SK-N-SH treated with all-trans-retinoic acid at 6 μM for 48 hours (cell line): ENCODE results near the gene ELMO1.

Experiments used
- ATAC-seq: fragments of 200-7000 bp; cut with Tn5 transposase; 3 replicates; pipeline ENCODE4 v1.9.1; 2020; ENCODE audit warnings: mild to moderate bottlenecking, moderate library complexity
- ARNTL ChIP-seq: fragments of 450-650 bp; formaldehyde crosslinking; IDR thresholded peaks from 2 replicates; pipeline ENCODE4 v1.5.0; 2020; ENCODE audit warnings: low read depth, mild to moderate bottlenecking, moderate library complexity, borderline replicate concordance
- BACH2 ChIP-seq: fragments of 250-450 bp; sonication (Bioruptor Pico); IDR thresholded peaks from 2 replicates; pipeline ENCODE4 v1.9.0; 2021; ENCODE audit warnings: mild to moderate bottlenecking, borderline replicate concordance
- CREB5 ChIP-seq: fragments of 250-450 bp; sonication (Bioruptor Pico); IDR thresholded peaks from 2 replicates; pipeline ENCODE4 v1.5.1; 2020; ENCODE audit warnings: low read depth, mild to moderate bottlenecking, moderate library complexity
- CSDC2 ChIP-seq: fragments of 250-450 bp; sonication (Bioruptor Pico); IDR thresholded peaks from 2 replicates; pipeline ENCODE4 v1.5.0; 2020; ENCODE audit warnings: mild to moderate bottlenecking, moderate library complexity
- CSRNP3 ChIP-seq: fragments of 250-450 bp; sonication (Bioruptor Pico); IDR thresholded peaks from 2 replicates; pipeline ENCODE4 v1.5.1; 2021; ENCODE audit warnings: mild to moderate bottlenecking, moderate library complexity
- ESRRG ChIP-seq: fragments of 250-450 bp; sonication (Bioruptor Pico); IDR thresholded peaks from 2 replicates; pipeline ENCODE4 v1.6.1; 2021; ENCODE audit warnings: mild to moderate bottlenecking
- GLIS3 ChIP-seq: fragments of 250-450 bp; sonication (Bioruptor Pico); IDR thresholded peaks from 2 replicates; pipeline ENCODE4 v1.5.0; 2020; ENCODE audit warnings: mild to moderate bottlenecking, moderate library complexity
- ISL1 ChIP-seq: fragments of 250-450 bp; sonication (Bioruptor Pico); IDR thresholded peaks from 2 replicates; pipeline ENCODE4 v2.1.2; 2022; ENCODE audit warnings: mild to moderate bottlenecking, moderate library complexity
- OSR1 ChIP-seq: fragments of 250-450 bp; sonication (Bioruptor Pico); IDR thresholded peaks from 2 replicates; pipeline ENCODE4 v1.8.0; 2022; ENCODE audit warnings: moderate library complexity, mild to moderate bottlenecking, inconsistent platforms
- PATZ1 ChIP-seq: fragments of 250-450 bp; sonication (Bioruptor Pico); IDR thresholded peaks from 2 replicates; pipeline ENCODE4 v1.8.0; 2020; ENCODE audit warnings: mild to moderate bottlenecking, moderate library complexity, borderline replicate concordance
- POU6F1 ChIP-seq: fragments of 250-450 bp; sonication (Bioruptor Pico); IDR thresholded peaks from 2 replicates; pipeline ENCODE4 v1.8.0; 2021; ENCODE audit warnings: low read depth, mild to moderate bottlenecking, moderate library complexity, borderline replicate concordance
- PPARA ChIP-seq: fragments of 250-450 bp; sonication (Bioruptor Pico); IDR thresholded peaks from 2 replicates; pipeline ENCODE4 v1.5.0; 2020; ENCODE audit warnings: mild to moderate bottlenecking, borderline replicate concordance
- RARB ChIP-seq: fragments of 250-450 bp; sonication (Bioruptor Pico); IDR thresholded peaks from 2 replicates; pipeline ENCODE4 v1.8.0; 2021; ENCODE audit warnings: mild to moderate bottlenecking, moderate library complexity
- SNAI2 ChIP-seq: fragments of 250-450 bp; sonication (Bioruptor Pico); IDR thresholded peaks from 2 replicates; pipeline ENCODE4 v1.5.0; 2020; ENCODE audit warnings: mild to moderate bottlenecking, moderate library complexity
- TOX ChIP-seq: fragments of 250-450 bp; sonication (Bioruptor Pico); IDR thresholded peaks from 2 replicates; pipeline ENCODE4 v1.8.0; 2021; ENCODE audit warnings: mild to moderate bottlenecking, moderate library complexity, borderline replicate concordance
- TSHZ2 ChIP-seq: fragments of 250-450 bp; sonication (Bioruptor Pico); IDR thresholded peaks from 2 replicates; pipeline ENCODE4 v1.5.0; 2020; ENCODE audit warnings: mild to moderate bottlenecking, moderate library complexity
- ZC3H10 ChIP-seq: fragments of 250-450 bp; sonication (Bioruptor Pico); IDR thresholded peaks from 2 replicates; pipeline ENCODE4 v1.5.1; 2021; ENCODE audit warnings: mild to moderate bottlenecking, moderate library complexity
- ZFP3 ChIP-seq: fragments of 250-450 bp; sonication (Bioruptor Pico); IDR thresholded peaks from 2 replicates; pipeline ENCODE4 v1.5.0; 2020; ENCODE audit warnings: mild to moderate bottlenecking, moderate library complexity
- ZFP30 ChIP-seq: fragments of 450-650 bp; formaldehyde crosslinking; IDR thresholded peaks from 2 replicates; pipeline ENCODE4 v1.5.0; 2022; ENCODE audit warnings: mild to moderate bottlenecking, moderate library complexity
- ZNF565 ChIP-seq: fragments of 450-650 bp; formaldehyde crosslinking; conservative IDR thresholded peaks from 2 replicates; pipeline ENCODE4 v1.5.0; 2020; ENCODE audit warnings: low read depth, mild to moderate bottlenecking, moderate library complexity
- ZNF70 ChIP-seq: fragments of 450-650 bp; formaldehyde crosslinking; IDR thresholded peaks from 2 replicates; pipeline ENCODE4 v1.5.0; 2020; ENCODE audit warnings: mild to moderate bottlenecking, moderate library complexity
- ZNF8 ChIP-seq: fragments of 450-650 bp; formaldehyde crosslinking; IDR thresholded peaks from 2 replicates; pipeline ENCODE4 v1.5.0; 2020; ENCODE audit warnings: mild to moderate bottlenecking, moderate library complexity

The ELMO1 gene

GRCh38 chr7:37385787-37386186 lies 62.9 kb downstream of the ELMO1 start:
- no peak for ATAC-seq
- TF ChIP-seq ISL1 (CRISPR knock-in tag): no peak
- TF ChIP-seq ZFP3: no peak
- no peak for TF ChIP-seq ZFP30 (CRISPR knock-in tag)
- TF ChIP-seq PATZ1 (CRISPR knock-in tag): no peak
- no peak for TF ChIP-seq ARNTL (CRISPR knock-in tag)
- no peak for TF ChIP-seq OSR1 (CRISPR knock-in tag)
- no peak for TF ChIP-seq ZNF565 (CRISPR knock-in tag)
- no peak for TF ChIP-seq TOX
- no peak for TF ChIP-seq BACH2 (CRISPR knock-in tag)
- TF ChIP-seq CSRNP3 (CRISPR knock-in tag): no peak
- TF ChIP-seq TSHZ2 (CRISPR knock-in tag): no peak
- no peak for TF ChIP-seq ZNF8 (CRISPR knock-in tag)
- TF ChIP-seq ESRRG (CRISPR knock-in tag): no peak
- TF ChIP-seq PPARA (CRISPR knock-in tag): no peak
- TF ChIP-seq CSDC2 (CRISPR knock-in tag): no peak
- TF ChIP-seq SNAI2 (CRISPR knock-in tag): no peak

GRCh38 chr7:37382546-37383088 lies 66.0 kb downstream of the ELMO1 start:
- ATAC-seq: no peak
- no peak for TF ChIP-seq ARNTL (CRISPR knock-in tag)
- TF ChIP-seq ESRRG (CRISPR knock-in tag): no peak
- TF ChIP-seq ZFP3: no peak
- TF ChIP-seq TOX: no peak

- ATAC-seq: no peak
- TF ChIP-seq POU6F1 (CRISPR knock-in tag): no peak
- TF ChIP-seq TOX: no peak
- no peak for TF ChIP-seq PATZ1 (CRISPR knock-in tag)
- no peak for TF ChIP-seq TSHZ2 (CRISPR knock-in tag)
- no peak for TF ChIP-seq ZFP30 (CRISPR knock-in tag)
- no peak for TF ChIP-seq OSR1 (CRISPR knock-in tag)
- TF ChIP-seq CSDC2 (CRISPR knock-in tag): no peak
- no peak for TF ChIP-seq RARB
- no peak for TF ChIP-seq CREB5 (CRISPR knock-in tag)
- no peak for TF ChIP-seq GLIS3
- no peak for TF ChIP-seq ZFP3
- TF ChIP-seq ESRRG (CRISPR knock-in tag): no peak
- no peak for TF ChIP-seq ISL1 (CRISPR knock-in tag)
- no peak for TF ChIP-seq ZNF70 (CRISPR knock-in tag)
- TF ChIP-seq ARNTL (CRISPR knock-in tag): no peak
- TF ChIP-seq ZC3H10 (CRISPR knock-in tag): no peak
- no peak for TF ChIP-seq SNAI2 (CRISPR knock-in tag)
These were observed 67.8 kb downstream of the ELMO1 start for GRCh38 chr7:37380831-37381230.
